ENCODE data around the gene ICE2.
"Not testable (repeated sequence)": the region's sequence is repeated elsewhere in the genome, so short reads cannot be mapped to it uniquely, and the experiment has no call there.

ICE2 gene

DNA sequence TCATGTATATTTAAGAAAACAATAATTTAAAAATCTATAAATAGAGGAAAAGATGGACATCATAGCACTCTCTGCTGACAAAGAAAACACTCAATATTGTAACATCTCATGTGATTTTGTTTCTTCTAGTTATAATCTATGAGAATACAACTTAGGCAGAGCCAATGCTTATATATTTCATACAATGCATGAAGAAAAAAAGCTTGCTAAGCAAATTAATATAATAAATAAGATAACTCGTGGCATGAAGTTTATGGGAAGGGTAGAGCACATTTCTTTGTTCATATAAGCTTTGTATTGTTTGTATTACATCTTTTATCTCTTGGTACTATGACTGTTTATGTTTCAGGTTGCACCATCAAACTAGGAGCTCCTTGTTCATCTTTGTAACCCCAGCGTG is 73.5 kb downstream of the ICE2 start:
- DNase-seq, result no peak

DNA sequence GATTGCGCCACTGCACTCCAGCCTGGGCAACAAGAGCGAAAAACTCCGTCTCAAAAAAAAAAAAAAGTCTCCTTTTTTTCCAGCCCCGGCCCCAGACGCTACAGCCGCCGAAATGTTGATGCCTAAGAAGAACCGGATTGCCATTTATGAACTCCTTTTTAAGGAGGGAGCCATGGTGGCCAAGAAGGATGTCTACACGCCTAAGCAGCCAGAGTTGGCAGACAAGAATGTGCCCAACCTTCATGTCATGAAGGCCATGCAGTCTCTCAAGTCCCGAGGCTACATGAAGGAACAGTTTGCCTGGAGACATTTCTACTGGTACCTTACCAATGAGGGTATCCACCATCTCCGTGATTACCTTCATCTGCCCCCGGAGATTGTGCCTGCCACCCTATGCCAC is 74.6 kb downstream of the ICE2 start:
- not testable (repeated sequence) for DNase-seq

DNA sequence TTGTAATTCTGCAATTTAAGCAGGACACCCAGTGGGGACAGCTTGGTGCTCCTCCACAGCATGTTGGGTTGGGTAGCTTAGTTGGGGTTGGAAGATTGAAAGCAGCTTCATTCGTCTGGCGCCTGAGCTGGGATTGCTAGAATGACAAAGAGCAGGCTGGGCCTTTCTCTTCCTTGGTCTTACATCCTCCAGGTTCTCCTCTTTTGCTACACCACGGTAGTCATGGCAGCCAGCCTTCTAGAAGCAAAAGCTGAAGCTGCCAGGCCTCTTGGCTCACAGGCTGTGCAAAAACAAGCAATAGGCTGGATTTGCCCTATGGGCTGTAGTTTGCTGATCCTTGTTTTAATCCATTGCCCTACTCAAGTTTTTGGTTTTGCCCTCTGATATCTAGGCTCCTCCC is 78.0 kb downstream of the ICE2 start:
- no peak for DNase-seq

GRCh38 chr15:60399931-60400330 is 79.0 kb downstream of the ICE2 start:
- no peak for DNase-seq

DNA sequence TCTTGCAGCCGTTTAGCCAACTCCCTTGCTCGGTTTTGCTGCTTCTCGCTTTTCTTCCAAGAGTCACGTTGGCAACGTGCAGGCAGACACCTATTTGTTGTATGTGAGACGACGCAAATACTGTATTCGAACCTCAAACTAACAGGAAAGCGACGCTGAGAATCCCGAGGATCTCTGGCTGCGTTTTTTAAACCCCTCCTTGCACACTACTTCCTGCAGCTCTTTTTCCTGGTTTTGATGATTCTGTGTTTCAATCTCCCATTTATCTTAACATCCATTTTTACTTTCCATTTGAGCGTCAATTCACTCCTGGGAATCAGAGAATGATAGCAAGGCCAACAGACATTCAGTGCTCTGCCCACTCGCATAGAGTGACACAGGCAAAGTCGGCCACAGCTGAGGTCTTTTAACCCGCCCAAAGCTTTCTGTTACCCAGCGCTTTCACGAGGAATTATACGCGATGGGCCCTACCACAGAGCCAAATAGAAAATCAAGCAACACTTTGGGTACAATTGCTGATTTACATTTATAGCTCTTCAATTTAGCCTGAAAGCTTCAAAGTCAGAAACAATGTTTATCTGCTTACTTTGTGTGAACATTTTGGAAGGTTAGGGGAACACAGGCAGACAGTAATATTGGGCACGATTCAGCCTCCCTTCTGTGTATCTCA is 79.6 kb downstream of the ICE2 start:
- DNase-seq, result no peak

DNA sequence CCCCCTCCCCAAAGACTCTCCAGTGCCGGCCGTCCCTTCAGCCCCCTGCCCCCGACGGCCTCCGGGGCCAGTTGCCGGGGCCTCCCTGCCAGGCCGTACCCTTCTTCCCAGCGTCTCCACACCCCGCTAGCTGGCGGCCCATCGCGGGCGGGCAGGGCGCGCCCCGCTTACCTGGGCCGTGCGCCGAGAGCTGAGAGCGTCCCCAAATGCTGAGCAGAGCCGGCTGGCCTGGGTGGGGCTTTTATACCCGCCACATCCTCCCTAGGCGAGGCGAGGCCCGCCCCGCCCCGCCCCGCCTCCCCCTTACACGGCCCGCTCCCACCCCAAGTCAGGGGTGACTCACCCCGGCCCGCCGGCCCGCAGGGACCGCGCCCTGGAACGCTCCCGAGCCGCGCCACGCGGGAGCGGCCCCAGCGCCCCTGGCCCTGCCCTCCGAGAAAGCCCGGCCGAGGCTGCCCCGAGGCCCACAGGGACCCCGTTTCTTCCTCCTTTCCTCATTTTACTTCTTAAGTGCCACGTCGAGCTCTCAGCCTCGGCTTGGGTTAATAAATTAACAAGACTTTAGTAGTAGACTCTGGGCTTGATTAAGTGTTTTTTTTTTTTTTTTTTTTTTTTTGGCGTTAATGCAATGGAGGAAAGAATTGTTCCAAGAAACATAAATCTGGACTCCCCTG is 81.0 kb downstream of the ICE2 start, which contains the start of gene ANXA2:
TSS of gene ANXA2 (minus strand) at position 215 of the 674 bp plus-strand sequence. CDS start 11,911 bp downstream, outside the sequence.
- no peak for DNase-seq

DNA sequence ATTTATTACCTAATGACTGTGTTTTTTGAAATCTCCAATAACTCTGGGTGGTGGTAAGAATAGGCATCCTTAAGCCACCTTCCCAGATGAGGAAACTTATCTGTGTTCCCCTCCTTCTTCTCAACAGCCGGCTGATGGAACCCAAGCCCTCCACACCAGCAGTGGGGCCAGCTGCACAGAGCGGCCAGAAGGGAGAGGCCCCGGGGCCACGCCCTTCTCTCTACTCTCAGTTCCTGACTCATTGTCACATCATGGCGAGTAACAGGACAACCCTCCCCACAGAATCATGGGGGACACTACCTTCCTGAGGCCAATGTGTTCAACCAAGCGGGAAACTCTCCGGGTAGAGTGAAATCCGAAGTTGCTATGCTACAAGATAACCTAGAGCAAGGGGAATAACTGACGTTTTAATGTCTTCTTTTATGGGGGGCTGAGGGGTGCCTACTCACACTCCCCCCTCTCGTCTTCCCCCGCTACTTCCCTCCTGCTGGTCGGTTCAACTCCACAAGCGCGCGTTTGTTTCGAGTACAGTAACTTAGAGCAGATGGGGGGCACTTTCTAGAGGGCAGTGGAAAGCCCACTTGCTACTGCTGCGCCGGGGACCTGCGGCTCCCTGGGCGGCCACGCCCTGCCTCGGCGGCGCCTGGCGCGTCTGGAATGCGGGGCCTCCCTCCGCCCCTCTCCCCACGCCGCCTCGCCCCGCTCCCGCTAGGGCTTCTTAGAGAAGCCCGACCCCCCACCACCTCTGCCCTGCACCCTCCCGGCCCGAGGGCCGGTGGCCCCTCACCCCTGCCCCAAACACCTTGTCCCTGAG is 81.8 kb downstream of the ICE2 start:
- no peak for DNase-seq

GRCh38 chr15:60396560-60396957 is 82.4 kb downstream of the ICE2 start:
- no peak for DNase-seq

DNA sequence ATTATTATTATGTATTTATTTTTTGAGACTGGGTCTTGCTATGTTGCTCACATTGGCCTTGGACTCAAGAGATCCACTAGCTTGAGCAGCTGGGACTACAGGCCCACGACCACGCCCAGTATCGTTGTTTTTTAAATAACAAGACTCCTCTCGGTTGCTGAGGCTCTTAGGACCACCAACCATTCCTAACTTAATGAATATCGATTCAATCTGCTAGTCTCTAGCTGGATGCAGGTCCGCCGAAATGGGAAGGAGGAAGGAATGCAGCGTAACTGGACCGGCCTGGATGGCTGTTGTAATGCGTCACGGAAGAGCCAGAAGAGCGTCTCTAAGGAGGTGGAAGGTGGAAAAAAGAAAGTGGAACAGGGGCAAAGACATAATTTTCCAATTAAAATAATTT is 82.8 kb downstream of the ICE2 start:
- no peak for DNase-seq

- DNase-seq, result peak; percentile 9
Observed at GRCh38 chr15:60395276-60396011, 83.5 kb downstream of the ICE2 start.

GRCh38 chr15:60394689-60395097 is 84.2 kb downstream of the ICE2 start:
- no peak for DNase-seq

- DNase-seq, result no peak
Observed at GRCh38 chr15:60392986-60393790, 85.8 kb downstream of the ICE2 start.

DNA sequence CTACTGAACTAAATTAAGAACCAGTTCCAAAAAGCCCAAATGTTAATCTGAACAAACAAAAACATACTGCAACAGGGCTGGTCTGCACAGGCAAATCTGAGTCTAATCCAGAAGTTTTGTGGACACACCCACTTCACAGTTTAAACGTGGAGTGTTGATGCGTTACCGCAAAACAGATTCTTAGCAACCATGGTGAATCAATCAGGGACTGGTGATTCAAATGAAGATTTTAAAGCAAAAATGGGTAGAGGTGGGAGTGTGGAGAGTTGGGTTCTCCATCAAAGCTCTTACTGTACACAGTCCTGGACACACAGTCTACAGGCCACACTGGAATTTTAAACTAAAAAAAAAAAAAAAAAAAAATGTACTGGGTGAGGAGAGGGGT is 86.3 kb downstream of the ICE2 start:
- DNase-seq, result no peak

GRCh38 chr15:60391722-60392315 is 87.1 kb downstream of the ICE2 start:
- no peak for DNase-seq

- no peak for DNase-seq
Observed at GRCh38 chr15:60390871-60391501, 88.0 kb downstream of the ICE2 start.

- no peak for DNase-seq
Observed at GRCh38 chr15:60390231-60390630, 88.7 kb downstream of the ICE2 start.

DNA sequence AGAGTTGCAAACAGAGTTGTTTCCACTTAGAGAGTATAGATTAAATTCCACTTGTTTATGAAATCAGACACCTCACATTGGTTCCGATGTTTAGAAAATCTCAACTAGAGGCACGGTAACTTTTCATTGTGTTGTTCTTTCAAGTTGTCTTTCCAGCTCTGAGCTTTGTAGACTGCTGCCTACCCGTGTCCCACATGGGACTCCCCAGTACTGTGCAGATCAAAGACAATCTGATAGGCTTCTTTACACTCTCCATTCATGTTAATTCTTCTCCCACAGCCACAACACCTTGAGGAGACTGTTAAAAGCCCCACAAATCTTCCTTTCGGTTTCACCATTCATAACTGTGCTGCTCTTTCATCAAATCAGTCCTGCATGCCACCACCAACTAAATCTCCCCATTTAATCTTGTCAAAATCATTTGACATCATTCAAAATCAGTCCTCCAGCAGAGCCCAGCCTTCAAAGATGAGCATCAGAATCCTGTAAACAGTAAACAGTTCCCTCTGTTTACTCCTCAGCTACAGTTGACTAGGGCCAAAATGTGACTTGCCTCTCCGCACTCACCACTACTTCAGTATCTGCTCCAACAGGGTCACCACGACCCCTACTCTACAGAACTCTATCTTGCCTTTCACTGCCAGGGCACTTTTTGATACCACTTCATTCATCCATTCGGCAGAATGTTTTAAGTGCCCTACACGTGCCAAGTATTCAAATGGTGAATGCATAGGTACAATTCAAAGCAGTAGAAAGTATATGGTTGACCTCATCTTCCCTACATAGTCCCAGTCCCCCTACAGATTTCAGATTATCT is 89.5 kb downstream of the ICE2 start:
- DNase-seq, result no peak

GRCh38 chr15:60387321-60387720 is 91.6 kb downstream of the ICE2 start:
- no peak for DNase-seq

DNA sequence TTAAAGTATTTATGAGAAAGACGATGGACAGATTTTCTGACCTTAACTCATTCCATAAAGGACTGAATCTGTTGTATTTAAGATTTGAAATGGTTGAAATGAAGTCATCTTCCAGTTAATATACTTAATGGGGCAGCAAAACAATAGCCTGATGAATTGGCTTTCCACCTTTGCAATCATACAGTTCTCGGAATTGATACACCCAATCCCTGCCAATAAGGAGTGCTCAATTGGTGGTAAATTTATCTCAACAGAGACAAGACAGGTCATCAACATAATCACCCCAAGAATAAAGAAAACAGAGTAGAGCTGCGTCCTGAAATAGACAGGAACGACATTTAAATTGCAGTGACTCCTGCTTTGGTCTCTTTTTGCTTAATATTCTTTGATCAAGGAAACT is 92.3 kb downstream of the ICE2 start:
- no peak for DNase-seq

All from NCI-H2227 treated with DMSO at 0.1 percent for 48 hours (cell line).